ENCODE measurements around the gene KCNMA1.

The KCNMA1 gene

DNA sequence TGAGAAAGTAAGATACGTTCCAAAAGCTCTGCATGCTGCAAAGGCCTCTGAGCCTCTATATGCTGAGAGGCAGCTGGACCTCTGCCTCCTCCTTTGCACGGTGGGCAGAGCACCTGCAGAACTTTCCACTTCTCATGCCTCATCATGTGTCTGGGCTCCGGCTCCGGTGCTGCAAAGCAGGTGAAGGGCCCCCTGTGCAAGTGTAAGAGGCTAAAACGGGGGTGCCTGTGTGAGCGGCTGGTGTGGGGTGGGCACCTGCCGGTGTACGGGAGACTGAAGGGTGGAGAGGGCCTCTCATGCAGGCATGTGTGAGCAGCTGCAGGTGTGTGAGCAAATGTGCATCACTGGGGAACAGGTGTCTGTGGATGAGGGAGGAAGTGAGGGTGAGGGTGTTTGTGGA, 121.0 kb downstream of the KCNMA1 start:
- in situ Hi-C loops (cut with MboI; ENCODE audit: low sequenced_read_pairs): no loop called here

DNA sequence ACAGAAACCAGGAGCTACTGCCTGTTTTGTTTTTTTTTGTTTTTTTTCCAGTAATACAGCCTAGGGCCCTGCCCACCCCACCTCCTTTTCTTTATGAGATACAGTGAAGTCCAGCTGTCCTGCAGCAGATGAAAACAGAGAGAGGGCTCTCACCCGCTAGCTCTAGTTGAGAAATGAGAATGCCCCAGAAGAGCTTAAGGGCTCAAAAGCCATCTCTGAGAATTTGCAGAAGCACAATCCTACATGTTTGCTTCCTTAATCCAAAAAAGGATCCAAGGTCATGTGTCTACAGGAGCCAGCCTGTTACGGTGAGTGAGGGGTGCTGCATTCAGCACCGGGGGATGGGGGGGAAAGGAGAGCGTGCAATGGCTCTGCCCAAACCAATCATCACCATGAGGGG, 122.7 kb downstream of the KCNMA1 start:
- in situ Hi-C loops (cut with MboI; ENCODE audit: low sequenced_read_pairs): no loop called here

DNA sequence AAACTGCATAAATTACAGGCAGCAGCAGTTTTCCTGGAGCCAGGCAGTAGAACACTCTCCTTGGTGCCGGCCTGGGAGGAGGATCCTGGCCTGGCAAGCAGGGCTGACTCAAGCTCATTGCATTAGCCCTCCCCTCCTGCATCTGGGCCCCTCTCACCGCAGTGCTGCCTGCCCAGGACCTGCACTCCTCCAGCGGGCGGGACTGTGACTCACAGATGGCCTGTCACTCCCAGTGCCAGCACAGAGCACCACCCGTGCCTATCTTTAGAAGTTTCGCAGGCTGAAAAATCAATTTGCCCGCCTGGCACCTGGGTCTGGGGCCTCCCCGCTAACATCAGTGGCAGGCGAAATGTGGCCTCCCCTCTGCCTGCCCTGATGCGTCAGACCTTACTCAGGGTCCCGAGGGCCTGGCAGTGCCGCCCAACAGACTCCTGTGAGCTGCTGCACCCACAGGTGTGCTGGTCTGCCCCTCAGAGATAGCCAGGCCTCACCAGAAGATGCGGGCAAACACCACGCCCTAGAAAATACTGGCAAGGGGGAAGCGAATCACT, 123.8 kb downstream of the KCNMA1 start:
- in situ Hi-C loops (cut with MboI; ENCODE audit: low sequenced_read_pairs): no loop called here

DNA sequence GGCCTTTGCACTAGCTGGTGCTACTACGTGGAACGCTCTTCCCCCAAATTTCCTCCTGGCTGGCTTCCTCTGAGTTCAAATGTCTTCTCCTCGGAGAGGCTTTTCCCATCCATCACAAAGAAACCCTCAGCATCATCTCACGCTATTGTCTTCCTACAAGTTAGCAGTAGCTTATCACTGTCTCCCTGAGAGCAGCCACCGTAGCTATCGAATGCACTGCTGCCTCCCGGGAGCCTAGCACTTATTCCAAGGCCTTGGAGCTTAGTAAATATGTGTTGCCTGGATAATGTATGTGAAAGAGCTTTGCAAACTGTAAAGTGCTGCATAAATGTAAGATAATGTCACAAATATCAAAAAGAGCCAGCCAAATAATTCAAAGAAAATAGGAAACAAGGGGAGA, 124.4 kb downstream of the KCNMA1 start:
- in situ Hi-C loops (cut with MboI; ENCODE audit: low sequenced_read_pairs): no loop called here

DNA sequence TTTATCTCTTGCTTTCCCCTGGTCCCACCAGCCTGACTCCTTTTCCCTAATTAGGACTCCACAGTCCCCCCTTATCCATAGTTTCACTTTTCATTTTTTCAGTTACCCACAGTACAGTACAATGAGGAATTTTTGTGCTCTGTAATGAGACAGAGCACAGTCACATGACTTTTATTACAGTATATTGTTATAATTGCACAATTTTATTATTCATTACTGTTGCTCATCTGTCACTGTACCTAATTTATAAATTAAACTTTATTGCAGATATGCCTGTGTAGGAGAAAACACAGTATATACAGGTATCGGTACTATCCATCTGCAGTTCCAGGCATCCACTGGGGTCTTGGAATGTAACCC, 125.4 kb downstream of the KCNMA1 start:
- in situ Hi-C loops (cut with MboI; ENCODE audit: low sequenced_read_pairs): no loop called here

DNA sequence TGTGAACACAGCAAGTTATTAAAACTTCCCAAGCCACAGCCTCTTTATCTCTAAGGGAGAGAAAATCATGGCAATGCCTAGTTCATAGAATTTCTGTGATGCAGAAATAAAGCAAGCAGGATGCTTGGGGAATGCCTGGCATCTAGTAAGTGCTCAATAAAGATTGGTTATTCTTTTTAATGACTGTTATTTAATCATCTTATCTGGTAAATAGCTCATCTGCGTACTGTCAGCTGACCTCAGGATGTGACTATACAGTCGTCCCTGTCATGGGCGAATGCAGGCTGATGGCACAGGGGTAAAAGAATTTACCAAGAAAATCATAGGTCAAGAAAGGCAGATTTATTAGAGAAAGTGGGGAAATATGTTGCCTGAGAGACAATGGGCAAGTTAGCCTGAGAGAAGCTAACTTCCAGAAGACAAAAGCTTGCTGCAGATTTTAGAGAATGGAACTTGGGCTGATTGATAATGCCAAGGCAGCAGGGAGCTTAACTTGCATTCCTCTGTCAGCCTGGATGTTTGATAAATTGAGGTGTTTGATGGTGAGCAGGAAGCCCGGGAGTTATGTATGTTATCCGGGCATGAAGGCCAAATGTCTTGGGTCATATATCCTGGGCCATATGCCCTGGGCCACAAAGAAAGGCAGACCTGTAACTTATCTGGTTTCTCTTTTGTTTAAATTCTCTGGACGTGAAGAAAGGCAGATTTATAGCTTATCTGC, 126.0 kb downstream of the KCNMA1 start:
- in situ Hi-C loops (cut with MboI; ENCODE audit: low sequenced_read_pairs): no loop called here

DNA sequence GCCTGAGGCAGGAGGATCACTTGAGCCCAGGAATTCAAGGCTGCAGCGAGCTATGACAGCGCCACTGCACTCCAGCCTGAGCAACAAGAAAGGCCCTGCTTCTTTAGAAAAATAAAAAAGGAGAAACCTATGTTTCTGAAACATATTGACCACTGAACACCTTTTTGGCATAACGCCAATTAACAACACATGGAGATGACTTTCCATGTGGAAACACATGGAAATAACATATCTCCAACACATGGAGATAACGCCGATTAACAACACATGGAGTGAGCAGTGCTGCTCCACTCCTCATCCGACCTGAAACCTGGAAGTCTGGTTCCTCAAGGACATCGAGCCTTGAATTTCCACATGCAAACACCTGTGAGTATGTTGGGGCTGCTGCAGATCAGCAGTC, 126.9 kb downstream of the KCNMA1 start:
- in situ Hi-C loops (cut with MboI; ENCODE audit: low sequenced_read_pairs): no loop called here

DNA sequence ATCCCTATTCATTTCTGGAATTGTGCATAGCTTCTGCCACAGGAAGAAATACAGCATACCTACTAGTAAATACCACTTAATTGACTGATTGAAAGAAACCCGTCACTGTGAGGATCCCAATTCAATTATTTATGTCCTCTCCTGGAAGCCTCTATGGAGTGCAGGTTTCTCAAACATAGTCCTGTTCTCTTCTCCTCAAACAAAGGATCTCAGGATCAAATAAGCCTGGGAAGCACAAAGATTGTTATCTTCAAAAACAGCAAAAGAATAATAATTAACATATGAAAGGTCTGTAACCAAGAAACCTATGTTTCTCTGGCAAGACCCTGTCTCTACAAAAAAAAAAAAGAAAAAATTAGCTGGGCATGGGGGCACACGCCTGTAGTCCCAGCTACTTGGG, 127.3 kb downstream of the KCNMA1 start:
- in situ Hi-C loops (cut with MboI; ENCODE audit: low sequenced_read_pairs): no loop called here

DNA sequence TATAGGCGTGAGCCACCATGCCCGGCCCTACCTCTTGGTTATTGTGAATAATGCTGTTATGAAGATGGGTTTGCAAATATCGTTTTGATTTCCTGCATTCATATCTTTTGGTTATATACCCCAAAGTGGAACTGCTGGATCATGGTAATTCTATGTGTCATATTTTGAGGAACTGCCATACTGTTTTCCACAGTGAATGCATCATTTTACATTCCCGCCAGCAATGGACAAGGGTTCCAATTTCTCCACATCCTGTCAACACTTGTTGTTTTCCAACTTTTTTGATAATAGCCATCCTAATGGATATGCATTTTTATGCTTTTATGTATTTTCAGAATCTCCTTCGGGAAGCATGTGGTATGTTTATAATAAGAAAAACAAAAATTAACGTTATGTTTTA, 128.2 kb downstream of the KCNMA1 start:
- in situ Hi-C loops (cut with MboI; ENCODE audit: low sequenced_read_pairs): no loop called here

DNA sequence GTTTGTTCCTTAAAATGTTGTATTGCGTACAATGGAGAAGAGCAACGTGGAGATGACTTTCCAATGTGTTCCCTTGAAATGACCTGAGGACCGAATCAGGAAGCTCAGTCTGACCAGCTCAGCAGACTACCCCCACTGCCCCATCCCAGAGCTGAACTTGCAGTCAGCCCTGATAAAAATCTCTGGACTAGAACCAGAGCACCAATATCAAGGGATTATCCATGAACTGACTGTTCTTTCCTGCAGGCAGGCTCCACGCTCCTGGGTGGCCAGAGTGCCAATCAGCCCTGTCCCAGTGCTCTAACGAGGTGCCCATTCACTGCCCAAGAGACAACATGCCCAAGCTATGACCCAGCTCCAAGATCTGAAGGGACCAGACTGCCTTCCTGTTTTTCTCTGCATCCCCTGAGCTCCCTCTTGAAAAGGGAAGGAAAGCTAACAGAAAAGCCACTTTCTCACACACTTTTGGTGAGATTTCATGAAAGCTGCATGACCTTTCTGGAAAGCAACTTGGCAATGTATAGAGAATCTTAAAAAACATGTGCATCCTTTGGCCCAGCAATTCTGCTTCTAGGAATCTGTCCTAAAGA, 130.2 kb downstream of the KCNMA1 start:
- in situ Hi-C loops (cut with MboI; ENCODE audit: low sequenced_read_pairs): no loop called here

DNA sequence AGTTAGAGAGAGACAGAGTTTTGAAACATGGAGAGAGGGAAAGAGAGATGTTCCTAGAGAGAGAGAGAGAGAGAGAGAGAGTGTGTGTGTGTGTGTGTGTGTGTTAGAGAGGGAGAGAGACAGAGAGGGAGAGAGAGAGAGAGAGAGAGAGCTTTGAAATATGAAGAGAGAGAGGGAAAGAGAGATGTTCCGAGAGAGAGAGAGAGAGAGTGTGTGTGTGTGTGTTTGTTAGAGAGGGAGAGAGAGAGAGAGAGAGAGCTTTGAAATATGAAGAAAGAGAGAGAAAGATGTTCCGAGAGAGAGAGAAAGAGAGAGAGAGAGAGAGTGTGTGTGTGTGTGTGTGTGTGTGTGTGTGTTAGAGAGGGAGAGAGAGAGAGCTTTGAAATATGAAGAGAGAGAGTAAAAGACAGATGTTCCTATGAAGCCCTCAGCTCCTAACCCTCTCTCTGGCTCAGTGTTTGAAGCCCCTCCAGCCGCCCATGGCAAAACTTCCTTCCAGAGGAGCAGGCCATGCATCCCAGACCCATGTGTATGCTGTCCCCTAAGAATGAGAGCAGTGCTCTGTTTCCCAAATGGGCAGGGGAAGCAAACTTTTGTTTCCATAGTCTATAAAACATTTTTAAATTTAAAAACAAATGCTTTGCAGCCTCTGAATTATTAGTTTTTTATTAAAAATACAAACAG, 130.9 kb downstream of the KCNMA1 start:
- in situ Hi-C loops (cut with MboI; ENCODE audit: low sequenced_read_pairs): no loop called here

DNA sequence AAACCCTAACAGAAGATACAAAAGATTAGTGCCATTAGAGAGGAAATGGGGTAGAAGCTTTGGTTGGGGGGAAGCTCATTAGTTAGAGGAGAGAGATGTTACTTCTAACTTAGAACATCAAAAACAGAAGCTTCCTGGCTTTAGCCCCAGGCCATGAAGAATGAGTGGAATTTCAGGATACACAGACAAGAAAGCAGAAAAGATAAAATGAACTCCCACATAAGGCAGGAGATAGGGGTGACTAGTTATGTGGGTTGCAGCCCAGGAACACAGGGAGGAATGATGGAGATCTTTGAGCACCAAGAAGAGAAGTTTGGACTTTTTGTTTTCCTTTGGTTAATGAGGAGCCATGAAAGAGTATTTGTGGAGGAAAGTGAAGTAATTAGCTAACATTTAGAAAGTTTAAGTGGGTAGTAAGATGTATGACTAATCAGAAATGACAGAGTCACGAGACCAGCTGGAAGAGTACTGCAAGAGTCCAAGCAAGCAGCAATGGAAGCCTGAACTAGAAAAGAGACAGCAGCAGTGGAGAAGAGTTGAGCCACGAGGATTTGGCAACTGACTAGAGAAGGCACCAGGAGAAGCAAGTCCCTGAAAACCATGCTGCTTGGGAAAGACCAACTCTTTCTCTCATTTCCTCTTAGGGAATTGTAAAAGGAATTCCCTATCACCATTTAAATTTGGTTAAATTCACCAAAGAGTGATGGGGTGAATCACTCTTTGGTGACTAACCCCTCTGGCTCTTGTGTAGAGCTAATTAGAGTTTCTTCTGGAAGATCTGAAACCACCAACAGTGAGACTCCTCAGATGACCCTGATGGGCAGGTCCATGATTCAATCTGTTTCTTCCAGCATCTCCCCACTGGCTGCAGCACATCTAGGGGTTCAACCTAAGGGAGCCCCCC, 131.9 kb downstream of the KCNMA1 start:
- in situ Hi-C loops (cut with MboI; ENCODE audit: low sequenced_read_pairs): no loop called here

DNA sequence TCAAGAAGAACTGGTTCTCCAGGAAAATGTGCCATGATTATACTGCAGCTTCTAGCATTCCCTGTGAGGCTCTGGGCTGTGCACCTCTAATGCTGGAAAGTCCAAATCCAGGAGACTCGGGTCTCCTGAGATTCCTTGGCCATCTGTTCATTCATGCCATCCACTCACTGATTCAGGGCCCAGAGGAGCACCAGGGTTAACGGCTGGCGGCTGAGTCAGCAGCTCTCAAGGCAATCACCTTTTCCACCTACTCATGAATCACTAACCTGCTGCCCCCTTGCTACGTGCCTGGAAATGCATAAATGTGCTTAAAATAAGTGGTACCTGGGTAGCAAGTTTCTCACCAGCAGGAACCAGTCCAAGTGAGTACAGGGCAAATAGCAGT, 132.7 kb downstream of the KCNMA1 start:
- in situ Hi-C loops (cut with MboI; ENCODE audit: low sequenced_read_pairs): no loop called here

DNA sequence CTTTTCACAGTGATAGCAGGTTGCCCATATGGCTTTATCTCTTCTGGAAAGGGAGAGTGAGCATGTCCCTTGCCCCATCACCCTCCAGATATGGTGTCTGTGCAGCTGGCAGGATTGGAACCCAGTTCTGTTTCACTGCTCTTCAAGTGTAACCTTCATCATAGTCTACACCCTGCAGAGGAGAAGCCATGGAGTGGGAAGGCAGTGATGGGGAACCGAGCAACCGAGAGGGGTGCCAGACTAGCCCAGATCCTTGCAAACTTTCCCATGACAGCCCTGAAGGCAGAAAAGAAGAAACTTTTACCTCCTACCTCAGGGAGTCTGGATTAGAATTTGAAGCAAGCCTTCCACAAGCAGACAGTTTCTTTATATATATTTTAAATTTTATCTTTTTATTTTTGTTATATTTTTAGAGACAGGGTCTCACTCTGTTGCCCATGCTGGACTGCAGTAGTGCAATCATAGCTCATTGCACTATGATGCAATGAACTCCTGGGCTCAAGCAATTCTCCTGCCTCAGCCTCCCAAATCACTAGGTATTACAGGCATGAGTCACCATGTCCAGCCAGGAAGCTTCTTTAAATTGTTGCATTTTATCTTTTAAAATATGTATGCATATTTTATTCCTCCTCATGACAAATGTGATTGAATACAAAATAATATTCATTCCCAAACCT, 133.3 kb downstream of the KCNMA1 start:
- in situ Hi-C loops (cut with MboI; ENCODE audit: low sequenced_read_pairs): no loop called here

DNA sequence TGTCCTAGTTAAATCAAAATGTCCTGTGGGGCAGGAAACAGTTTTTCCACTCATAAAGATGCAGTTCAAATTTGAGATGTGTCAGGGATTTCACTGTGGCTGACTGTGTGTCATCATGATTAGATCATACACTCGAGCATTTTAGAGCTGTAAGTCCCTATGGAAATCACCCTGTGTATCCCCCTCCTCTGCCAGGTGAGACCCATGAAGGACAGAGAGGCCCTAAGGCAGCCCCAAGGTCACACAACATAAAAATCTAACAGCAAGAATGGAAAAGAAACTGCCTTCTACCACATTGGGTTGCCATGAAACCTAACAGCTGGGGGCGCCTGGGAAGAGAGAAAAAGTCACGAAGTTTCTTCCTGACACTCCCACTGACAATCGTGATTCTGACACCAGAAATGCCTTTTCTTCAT, 135.8 kb downstream of the KCNMA1 start:
- in situ Hi-C loops (cut with MboI; ENCODE audit: low sequenced_read_pairs): no loop called here

DNA sequence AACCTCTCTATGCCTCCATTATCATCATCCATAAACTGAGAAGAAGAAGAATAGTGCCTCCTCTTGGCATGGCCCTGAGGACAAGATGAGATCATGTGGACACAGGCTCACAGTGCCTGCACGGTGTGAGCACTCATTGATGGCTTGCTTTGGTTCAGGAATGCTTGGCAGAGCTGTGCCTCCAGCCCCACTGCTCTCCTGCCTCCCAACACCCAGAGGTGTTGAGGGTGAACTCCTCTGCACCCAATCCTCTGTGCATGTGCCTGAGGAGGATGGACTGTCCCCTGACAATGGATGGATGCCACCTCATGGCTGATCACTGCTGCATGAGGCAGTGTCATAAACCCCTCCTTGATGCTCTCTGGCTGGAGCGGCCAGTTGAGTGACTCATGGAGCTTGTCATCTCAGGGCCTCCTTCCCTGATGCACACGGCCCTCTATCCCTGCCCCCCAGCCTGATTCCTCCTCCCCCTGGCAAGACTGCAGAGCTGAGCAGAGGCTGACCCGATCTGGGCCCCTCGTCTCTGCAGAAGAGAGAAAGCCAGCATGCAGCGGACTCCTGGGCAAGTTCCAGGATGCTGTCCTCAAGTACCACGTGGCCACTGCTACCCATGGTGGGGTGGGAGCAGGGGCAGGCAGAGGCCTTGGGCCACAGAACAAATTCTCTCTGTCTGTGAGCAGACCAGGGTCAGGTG, 136.3 kb downstream of the KCNMA1 start:
- in situ Hi-C loops (cut with MboI; ENCODE audit: low sequenced_read_pairs): no loop called here

DNA sequence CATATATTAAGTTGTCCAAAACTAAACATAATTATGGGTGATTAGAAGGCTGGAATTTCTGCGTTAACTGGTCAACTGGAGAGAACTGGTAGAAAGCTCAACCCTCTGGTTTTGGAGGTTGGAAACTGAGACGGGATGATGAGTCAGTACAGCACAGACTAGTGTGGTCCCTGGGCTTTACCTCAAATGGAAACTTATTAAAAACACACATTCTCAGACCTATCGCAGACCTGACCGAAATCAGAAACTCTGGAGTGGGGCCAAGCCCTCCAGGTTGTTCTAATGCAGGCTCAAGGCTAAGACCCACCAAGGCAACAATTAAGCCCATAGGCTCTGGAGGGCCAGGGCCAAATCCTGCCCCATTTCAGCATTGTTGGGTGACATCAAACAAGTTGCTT, 136.9 kb downstream of the KCNMA1 start:
- in situ Hi-C loops (cut with MboI; ENCODE audit: low sequenced_read_pairs): no loop called here

DNA sequence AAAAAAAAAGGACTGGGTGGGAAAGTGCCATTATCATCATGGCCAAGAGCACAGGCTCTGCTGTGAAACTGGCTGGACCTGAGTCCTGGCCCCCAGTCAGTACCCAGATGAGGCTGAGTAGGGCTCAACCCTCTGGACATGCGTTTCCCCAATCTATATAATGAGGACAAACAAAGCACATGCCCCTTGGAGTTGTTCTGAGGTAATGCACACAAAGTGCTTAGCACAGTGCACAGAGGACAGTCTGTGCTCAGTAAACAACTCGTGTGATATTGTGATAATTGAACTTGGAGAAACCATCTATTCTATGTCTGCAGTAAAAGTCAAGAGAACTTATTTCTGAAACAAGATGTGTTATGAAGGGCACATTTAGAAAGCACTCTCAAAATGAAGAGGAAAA, 138.8 kb downstream of the KCNMA1 start:
- in situ Hi-C loops (cut with MboI; ENCODE audit: low sequenced_read_pairs): no loop called here

DNA sequence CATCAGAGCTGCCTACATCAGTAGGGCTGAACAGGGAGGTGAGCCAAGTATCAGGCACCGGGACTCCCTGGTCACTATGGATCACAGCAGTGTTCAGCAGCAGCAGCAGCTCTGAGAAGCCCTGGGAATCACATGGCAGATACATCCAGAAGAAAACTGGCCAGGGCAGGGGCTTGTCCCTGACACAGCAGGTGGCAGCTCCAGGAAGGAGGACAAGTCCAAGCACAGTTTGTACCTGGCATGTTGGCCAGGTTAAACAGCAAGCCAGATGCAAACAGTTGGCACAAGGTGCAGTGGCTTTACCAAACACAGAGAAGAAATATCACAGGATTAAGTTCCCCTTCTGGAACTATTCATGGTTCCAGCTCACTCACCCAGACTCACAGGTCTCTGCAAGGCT, 139.4 kb downstream of the KCNMA1 start:
- in situ Hi-C loops (cut with MboI; ENCODE audit: low sequenced_read_pairs): no loop called here

DNA sequence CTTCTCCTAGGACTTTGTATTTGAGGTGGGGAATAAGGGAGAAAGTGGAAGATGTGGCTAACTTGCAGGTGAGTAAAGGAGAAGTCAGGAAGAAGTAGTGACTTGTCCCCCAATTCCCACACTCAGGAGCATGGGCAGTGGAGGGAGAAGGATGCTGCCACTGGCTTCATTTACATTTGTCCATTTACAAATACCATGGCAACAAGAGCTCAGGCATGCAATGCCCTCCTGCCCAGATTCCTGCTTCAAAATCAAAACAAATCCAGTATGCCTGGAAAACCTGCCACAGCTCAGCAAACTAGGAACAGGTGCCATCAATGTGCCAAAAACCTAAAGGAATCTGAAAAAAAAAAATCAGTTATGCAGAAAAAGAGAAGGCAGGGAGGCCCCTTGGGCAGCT, 139.9 kb downstream of the KCNMA1 start:
- in situ Hi-C loops (cut with MboI; ENCODE audit: low sequenced_read_pairs): no loop called here

Measured in HL-60/S4 treated with retinoic acid at 250 ng/mL for 4 days and 3 days (cell line).